ENCODE data around the gene HOXB9. TPM values are rescaled to one million over a fixed set of nuclear protein-coding genes. Genes with fewer than 3 reads are reported as not detected.
A peak's percentile ranks its signal among the peaks of the same experiment; 100 is the strongest.

HOXB9 gene
- total and polyA plus RNA-seq, 7 experiments from 2014 or later: 0.12 to 0.24 (median 0.16) TPM; not detected in 4

DNA sequence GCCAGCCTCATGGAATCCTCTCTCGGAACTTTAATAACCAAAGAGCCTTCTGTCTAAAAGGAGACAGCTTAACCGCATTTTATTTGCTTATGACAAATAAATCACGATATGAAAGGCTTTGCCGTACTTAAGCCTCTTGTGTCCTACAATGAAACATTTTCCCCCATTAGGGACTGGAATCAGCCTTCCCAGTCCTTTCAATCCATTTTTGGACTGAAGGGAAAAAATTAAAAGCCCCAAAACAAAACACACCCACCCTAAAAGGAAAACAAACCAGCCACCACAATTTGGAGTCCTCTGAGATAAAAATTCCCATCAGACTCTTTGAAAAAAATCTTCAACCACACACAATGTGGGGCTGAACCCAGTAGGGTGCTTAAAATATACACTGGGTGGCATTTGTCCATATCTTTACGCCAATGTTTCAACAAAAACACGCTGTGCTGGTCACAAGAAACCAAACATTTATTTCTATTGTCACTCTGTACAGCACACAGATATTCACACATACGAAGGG is 51.0 kb downstream of the HOXB9 start:
- Mint-ChIP-seq H3K27me3 (peaks cover 16 to 46% (median 28%) of the 10 kb centered on the region in 5 donors), H3K9me3 (peaks cover 0 to 3% (median 0%) of the 10 kb centered on the region in 11 donors), H3K4me1 (peaks cover 12 to 41% (median 30%) of the 10 kb centered on the region in 7 donors), H3K4me3 (no peak overlapping the region), H3K36me3 (peaks cover 0 to 19% (median 0%) of the 10 kb centered on the region in 5 donors), H3K27ac (no peak overlapping the region)
- Histone ChIP-seq H3K4me1 (ENCODE audit: control insufficient read depth in 2 of 2, insufficient read depth in 2 of 2, low read length in 2 of 2) (peaks cover 15 to 16% of the 10 kb centered on the region in 2 donors), H3K27me3 (ENCODE audit: control insufficient read depth in 2 of 2, insufficient read depth in 2 of 2, low read length in 2 of 2) (peaks cover under 1 to 16% of the 10 kb centered on the region in 2 donors), H3K4me3 (ENCODE audit: low read length) (no peak overlapping the region), H3K36me3 (ENCODE audit: control insufficient read depth in 2 of 3, insufficient read depth in 3 of 3, low read length in 3 of 3) (no peaks in the 10 kb centered on the region), H3K27ac (ENCODE audit: low read depth, low read length) (no peak overlapping the region), H3K9me3 (ENCODE audit: control insufficient read depth in 2 of 3, low read length in 3 of 3) (no peaks in the 10 kb centered on the region)
- ATAC-seq (no peak), DNase-seq (no peak)
- ChIA-PET CTCF (interaction anchor here (1.2 kb wide), 1 partner anchor 8 kb away, joined by 3 read pairs; no protein-coding TSS in a partner anchor), POLR2A (interaction anchor here (0.7 to 1.2 kb wide), 3 partner anchors 14 to 34 kb away, joined by 3 to 5 read pairs (median 4); no protein-coding TSS in a partner anchor)
- intact Hi-C loops (cut with micrococcal nuclease): loop anchor here in 1 of 2 donors (5.0 kb wide), 1 partner anchor 63 kb away; no protein-coding TSS in a partner anchor

DNA sequence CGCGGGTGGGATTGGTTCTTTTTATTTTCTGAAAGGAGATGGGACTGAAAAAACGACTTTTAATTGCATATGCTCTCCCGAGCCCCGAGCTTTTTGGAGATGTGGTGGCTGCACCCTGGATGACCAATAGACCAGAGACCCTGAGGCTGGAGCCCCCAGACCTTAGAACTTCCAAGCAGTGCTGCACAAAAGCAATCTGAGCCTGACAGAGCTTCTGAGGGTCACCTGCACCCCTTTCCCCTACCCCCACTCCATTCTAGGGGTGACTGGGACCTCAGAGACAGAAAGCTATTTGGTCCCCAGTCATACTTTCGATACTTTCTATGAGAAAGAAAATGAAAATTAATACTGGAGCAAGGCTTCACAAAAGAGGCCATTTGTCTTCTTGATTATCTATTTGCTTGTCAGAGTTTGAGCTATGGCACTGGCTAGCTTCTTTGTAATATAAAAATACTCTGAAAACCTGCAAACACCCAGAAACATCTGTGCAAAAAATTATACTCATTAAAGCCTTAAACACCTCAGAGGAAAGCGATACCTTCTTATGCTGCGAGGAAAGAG is 51.6 kb downstream of the HOXB9 start:
- intact Hi-C loops (cut with micrococcal nuclease): loop anchor here in 1 of 2 donors (5.0 kb wide), 1 partner anchor 62 kb away; no protein-coding TSS in a partner anchor
- Mint-ChIP-seq H3K9me3 (peaks cover 0 to 1% (median 0%) of the 10 kb centered on the region in 11 donors), H3K4me1 (peaks cover 11 to 37% (median 25%) of the 10 kb centered on the region in 7 donors), H3K27me3 (peaks cover 11 to 46% (median 27%) of the 10 kb centered on the region in 5 donors), H3K27ac (no peak overlapping the region), H3K4me3 (peak overlapping the region in 1 of 10 donors; percentile 1), H3K36me3 (peaks cover 0 to 16% (median 0%) of the 10 kb centered on the region in 5 donors)
- ChIA-PET POLR2A (interaction anchor here (0.7 to 1.2 kb wide), 3 partner anchors 14 to 33 kb away, joined by 3 to 5 read pairs (median 4); no protein-coding TSS in a partner anchor), CTCF (interaction anchor here (1.2 kb wide), 1 partner anchor 9 kb away, joined by 3 read pairs; no protein-coding TSS in a partner anchor)
- peaks cover 0 to 11% of the 10 kb centered on the region in 2 donors for H3K27me3 ChIP-seq (ENCODE audit: control insufficient read depth in 2 of 2, insufficient read depth in 2 of 2, low read length in 2 of 2)
- ATAC-seq (no peak), DNase-seq (no peak)
- H3K36me3 ChIP-seq (ENCODE audit: control insufficient read depth in 2 of 3, insufficient read depth in 3 of 3, low read length in 3 of 3): no peaks in the 10 kb centered on the region
- peaks cover 15 to 16% of the 10 kb centered on the region in 2 donors for H3K4me1 ChIP-seq (ENCODE audit: control insufficient read depth in 2 of 2, insufficient read depth in 2 of 2, low read length in 2 of 2)
- H3K9me3 ChIP-seq (ENCODE audit: control insufficient read depth in 2 of 3, low read length in 3 of 3): no peaks in the 10 kb centered on the region
- no peak overlapping the region for H3K4me3 ChIP-seq (ENCODE audit: low read length)
- no peak overlapping the region for H3K27ac ChIP-seq (ENCODE audit: low read depth, low read length)

DNA sequence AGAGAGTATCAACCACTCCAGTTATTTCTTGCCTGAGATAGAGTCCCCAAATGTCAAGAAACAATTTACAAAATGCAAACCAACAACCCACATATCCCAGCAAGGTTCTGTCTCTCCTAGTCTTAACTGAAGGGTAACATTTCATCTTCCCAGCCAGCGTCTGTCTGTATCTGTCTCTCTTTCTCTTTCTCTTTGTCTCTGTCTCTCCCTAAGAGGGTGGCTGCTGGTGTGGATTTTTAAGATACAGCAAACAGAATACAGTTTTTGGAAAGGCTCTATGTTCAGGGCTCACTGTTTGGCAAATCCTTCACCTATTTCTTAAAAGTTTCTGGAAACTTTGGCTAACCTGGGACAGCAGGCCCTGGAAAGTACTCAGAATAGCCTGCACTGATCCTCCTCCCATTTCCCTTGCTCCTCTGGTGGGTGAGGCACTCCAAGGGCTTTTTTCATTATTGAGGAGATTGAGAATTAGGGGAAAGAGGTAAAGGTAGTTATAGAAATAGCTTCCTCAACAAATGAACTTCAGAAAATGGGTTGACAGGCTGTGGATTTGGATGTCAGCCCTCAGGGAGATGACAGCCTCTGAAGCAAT is 54.2 kb downstream of the HOXB9 start:
- no peak for DNase-seq
- no peak overlapping the region for H3K27ac ChIP-seq (ENCODE audit: low read depth, low read length)
- H3K36me3 ChIP-seq (ENCODE audit: control insufficient read depth in 2 of 3, insufficient read depth in 3 of 3, low read length in 3 of 3): no peaks in the 10 kb centered on the region
- no peak overlapping the region for H3K27ac Mint-ChIP-seq
- ChIA-PET CTCF (no interaction called here), POLR2A (interaction anchor here (0.6 kb wide), 1 partner anchor 59 kb away, joined by 3 read pairs; no protein-coding TSS in a partner anchor)
- H3K27me3 Mint-ChIP-seq: peaks cover 0 to 33% (median 9%) of the 10 kb centered on the region in 5 donors
- intact Hi-C loops (cut with micrococcal nuclease): no loop called here
- peaks cover 0 to 35% (median 13%) of the 10 kb centered on the region in 7 donors for H3K4me1 Mint-ChIP-seq
- no peak for ATAC-seq
- H3K4me1 ChIP-seq (ENCODE audit: control insufficient read depth in 2 of 2, insufficient read depth in 2 of 2, low read length in 2 of 2): peaks cover 0 to under 1% of the 10 kb centered on the region in 2 donors
- no peaks in the 10 kb centered on the region for H3K9me3 ChIP-seq (ENCODE audit: control insufficient read depth in 2 of 3, low read length in 3 of 3)
- no peak overlapping the region for H3K4me3 Mint-ChIP-seq
- H3K27me3 ChIP-seq (ENCODE audit: control insufficient read depth in 2 of 2, insufficient read depth in 2 of 2, low read length in 2 of 2): peaks cover 0 to 4% of the 10 kb centered on the region in 2 donors
- H3K36me3 Mint-ChIP-seq: peaks cover 0 to 19% (median 0%) of the 10 kb centered on the region in 5 donors
- H3K4me3 ChIP-seq (ENCODE audit: low read length): no peak overlapping the region
- peaks cover 0 to 1% (median 0%) of the 10 kb centered on the region in 11 donors for H3K9me3 Mint-ChIP-seq

Small RNAs within 50 kb of the gene (microRNA-seq; reads per million reads assigned to microRNA genes)
- not detected for gene MIR196A1 (ENCODE audit: borderline microRNAs expressed)

Other genes with a start within 250 kb of the HOXB9 start
- 100 to 1,000 TPM in 4 of 5 experiments, 10 to 100 TPM in 1; 99.3 to 117 (median 109) TPM for gene SKAP1, start 196.1 kb downstream of the HOXB9 start, total RNA-seq
- gene SKAP1, start 196.1 kb downstream of the HOXB9 start, polyA plus RNA-seq: 100 to 1,000 TPM; 254 to 289 TPM
- gene HOXB1, start 95.3 kb downstream of the HOXB9 start, total RNA-seq: not detected
- not detected for gene HOXB1, start 95.3 kb downstream of the HOXB9 start, polyA plus RNA-seq
- 10 to 100 TPM in 4 of 5 experiments, 1 to 10 TPM in 1; 3.4 to 46.9 (median 34.2) TPM for gene HOXB2, start 81.2 kb downstream of the HOXB9 start, total RNA-seq
- 10 to 100 TPM in 1 of 2 donors, 1 to 10 TPM in 1; 9.7 to 23.1 TPM for gene HOXB2, start 81.2 kb downstream of the HOXB9 start, polyA plus RNA-seq
- gene HOXB4, start 48.0 kb downstream of the HOXB9 start, total RNA-seq: 1 to 10 TPM in 4 of 5 experiments, under 1 TPM in 1; 0.34 to 7.9 (median 2.4) TPM
- gene HOXB4, start 48.0 kb downstream of the HOXB9 start, polyA plus RNA-seq: not detected
- gene HOXB3, start 36.1 kb downstream of the HOXB9 start, total RNA-seq: 10 to 100 TPM in 1 of 5 experiments, 1 to 10 TPM in 3, under 1 TPM in 1; 0.48 to 14.6 (median 7.1) TPM
- under 1 TPM in 1 of 2 donors, not detected in 1; 0.11 TPM for gene HOXB3, start 36.1 kb downstream of the HOXB9 start, polyA plus RNA-seq
- not detected for gene HOXB5, start 32.6 kb downstream of the HOXB9 start, total RNA-seq
- not detected for gene HOXB5, start 32.6 kb downstream of the HOXB9 start, polyA plus RNA-seq
- under 1 TPM in 1 of 5 experiments, not detected in 4; 0.34 TPM for gene HOXB6, start 21.4 kb downstream of the HOXB9 start, total RNA-seq
- gene HOXB6, start 21.4 kb downstream of the HOXB9 start, polyA plus RNA-seq: not detected
- gene HOXB7, start 15.3 kb downstream of the HOXB9 start, total RNA-seq: under 1 TPM in 1 of 5 experiments, not detected in 4; 0.31 TPM
- not detected for gene HOXB7, start 15.3 kb downstream of the HOXB9 start, polyA plus RNA-seq
- not detected for gene HOXB8, start 11.1 kb downstream of the HOXB9 start, total RNA-seq
- gene HOXB8, start 11.1 kb downstream of the HOXB9 start, polyA plus RNA-seq: not detected
- gene PRAC1, start 96.2 kb upstream of the HOXB9 start, total RNA-seq: not detected
- gene PRAC1, start 96.2 kb upstream of the HOXB9 start, polyA plus RNA-seq: not detected
- gene PRAC2, start 96.8 kb upstream of the HOXB9 start, total RNA-seq: not detected
- gene PRAC2, start 96.8 kb upstream of the HOXB9 start, polyA plus RNA-seq: not detected
- not detected for gene HOXB13, start 102.4 kb upstream of the HOXB9 start, total RNA-seq
- not detected for gene HOXB13, start 102.4 kb upstream of the HOXB9 start, polyA plus RNA-seq
- not detected for gene TTLL6, start 190.9 kb upstream of the HOXB9 start, total RNA-seq
- not detected for gene TTLL6, start 190.9 kb upstream of the HOXB9 start, polyA plus RNA-seq
- gene CALCOCO2, start 204.7 kb upstream of the HOXB9 start, total RNA-seq: 100 to 1,000 TPM; 129 to 208 (median 139) TPM
- gene CALCOCO2, start 204.7 kb upstream of the HOXB9 start, polyA plus RNA-seq: 100 to 1,000 TPM; 159 to 167 TPM

All from naive thymus-derived CD4-positive, alpha-beta T cell (primary cell).